HepG2 (cell line): ENCODE data around the gene GGA1. TPM values are rescaled to one million over a fixed set of nuclear protein-coding genes. Genes with fewer than 3 reads are reported as not detected.

ENCODE experiments used
- CBX2 ChIP-seq, 2 experiments: fragments of 200-600 bp in 1 of 2; sonication (generic); formaldehyde crosslinking in 1 of 2; IDR thresholded peaks; 2 replicates each; pipeline versions ENCODE4 v1.7.0 to v1.8.1; 2018 to 2022; ENCODE audit warnings: low read depth in 2 of 2, low read length in 1 of 2, mild to moderate bottlenecking in 1 of 2, missing genetic modification reagents in 1 of 2
- E2F1 ChIP-seq: sonication (generic); formaldehyde crosslinking; IDR thresholded peaks from 2 replicates; pipeline ENCODE4 v1.5.0; 2020; ENCODE audit warnings: missing genetic modification reagents
- FOXP4 ChIP-seq: sonication (generic); formaldehyde crosslinking; IDR thresholded peaks from 2 replicates; pipeline ENCODE4 v1.4.0; 2020; ENCODE audit warnings: missing genetic modification reagents
- HNF1A ChIP-seq, 2 experiments: sonication (generic) in 1 of 2; formaldehyde crosslinking in 1 of 2; IDR thresholded peaks; 2 replicates each; pipeline versions ENCODE4 v1.4.0 to v1.6.1; 2016 to 2020; ENCODE audit warnings: borderline replicate concordance in 1 of 2, low read depth in 1 of 2, mild to moderate bottlenecking in 1 of 2, missing genetic modification reagents in 1 of 2
- KDM6A ChIP-seq: IDR thresholded peaks from 2 replicates; pipeline ENCODE4 v1.6.1; 2016; ENCODE audit warnings: low read depth
- PHF20 ChIP-seq: sonication (generic); formaldehyde crosslinking; IDR thresholded peaks from 2 replicates; pipeline ENCODE4 v1.5.0; 2020; ENCODE audit warnings: mild to moderate bottlenecking, missing genetic modification reagents
- SP140L ChIP-seq: sonication (generic); formaldehyde crosslinking; IDR thresholded peaks from 2 replicates; pipeline ENCODE4 v1.4.0; 2020; ENCODE audit warnings: missing genetic modification reagents, borderline replicate concordance
- STAG1 ChIP-seq: sonication (generic); formaldehyde crosslinking; IDR thresholded peaks from 2 replicates; pipeline ENCODE4 v1.4.0; 2020; ENCODE audit warnings: missing genetic modification reagents
- THAP8 ChIP-seq: sonication (generic); formaldehyde crosslinking; IDR thresholded peaks from 2 replicates; pipeline ENCODE4 v1.5.1; 2020; ENCODE audit warnings: missing genetic modification reagents, mild to moderate bottlenecking, borderline replicate concordance
- ZNF333 ChIP-seq: sonication (generic); formaldehyde crosslinking; IDR thresholded peaks from 2 replicates; pipeline ENCODE4 v1.4.0; 2020; ENCODE audit warnings: mild to moderate bottlenecking, missing genetic modification reagents, borderline replicate concordance
- ZNF512 ChIP-seq: sonication (generic); formaldehyde crosslinking; IDR thresholded peaks from 2 replicates; pipeline ENCODE4 v1.4.0; 2020; ENCODE audit warnings: mild to moderate bottlenecking, missing genetic modification reagents
- ZNF576 ChIP-seq: sonication (generic); formaldehyde crosslinking; IDR thresholded peaks from 2 replicates; pipeline ENCODE4 v1.4.0; 2020; ENCODE audit warnings: mild to moderate bottlenecking, missing genetic modification reagents
- ZNF800 ChIP-seq: sonication (generic); formaldehyde crosslinking; IDR thresholded peaks from 2 replicates; pipeline ENCODE4 v1.4.0; 2020; ENCODE audit warnings: missing genetic modification reagents
- polyA plus RNA-seq, 8 experiments: library from polyadenylated mRNA; depleted of rRNA in 3 of 8; stranded (reverse) in 7 of 8; unstranded in 1 of 8; fragments of >200 nt; fragmentation: Illumina TruSeq in 4 of 8; extraction: Trizol in 4 of 8; gene quantifications; 2 replicates each; pipeline versions ENCODE4 v1.2.1 to v1.2.3, GENCODE V29; 2011 to 2016; ENCODE audit warnings: low read depth in 4 of 8, missing spikeins in 1 of 8, mixed read lengths in 1 of 8; ENCODE audit not compliant: insufficient read depth in 1 of 8
- total RNA-seq, 5 experiments: library from RNA; depleted of rRNA; stranded (reverse); fragments of >200 nt; fragmentation: Illumina TruSeq; extraction: Trizol; gene quantifications; 2 replicates each; pipeline ENCODE4 v1.2.3, GENCODE V29; 2016; ENCODE audit warnings: low read depth in 1 of 5

GGA1 gene
- total and polyA plus RNA-seq, 2 of the 13 experiments (the other 11 are each of a cell fraction or from before 2014, with no cell fraction given) = 29.1 to 87.2 TPM

GRCh38 chr22:37569009-37569920 lies 39.4 kb upstream of the GGA1 start (continued):
- TF ChIP-seq PHF20 (CRISPR knock-in tag) = no peak
- TF ChIP-seq CBX2 (IDR thresholded peaks at IDR 0.05; ENCODE audit: low read depth, low read length) = no peak
- TF ChIP-seq CBX2 (CRISPR knock-in tag; IDR thresholded peaks at IDR 0.05; ENCODE audit: low read depth) = no peak
- peak; percentile 66 for TF ChIP-seq FOXP4 (CRISPR knock-in tag)
- peak; percentile 68; the same call in 1 of the 2 replicates for TF ChIP-seq SP140L (CRISPR knock-in tag)
- TF ChIP-seq STAG1 (CRISPR knock-in tag) = no peak
- peak; percentile 34; the same call in 1 of the 2 replicates for TF ChIP-seq ZNF800 (CRISPR knock-in tag)
- TF ChIP-seq THAP8 (CRISPR knock-in tag) = peak; percentile 83; the same call in 1 of the 2 replicates
- peak; percentile 67; the same call in 1 of the 2 replicates for TF ChIP-seq ZNF576
- TF ChIP-seq ZNF333 = peak; percentile 83; the same call in 1 of the 2 replicates
- TF ChIP-seq E2F1 (CRISPR knock-in tag) = no peak
- TF ChIP-seq ZNF512 (CRISPR knock-in tag) = 0 out of 2 replicates have a peak, but pooled peaks have one; percentile 47
- TF ChIP-seq HNF1A (IDR thresholded peaks at IDR 0.05; ENCODE audit: low read depth) = peak; percentile 98
- TF ChIP-seq HNF1A (CRISPR knock-in tag; IDR thresholded peaks at IDR 0.05; ENCODE audit: borderline replicate concordance) = peak; percentile 99
- TF ChIP-seq KDM6A (CRISPR knock-in tag) = peak; percentile 64
